C1 segment of cervical spinal cord (tissue), 14 donors: ENCODE data around the gene SIRT3.
A peak's percentile ranks its signal among the peaks of the same experiment; 100 is the strongest.

Source experiments
- DNase-seq, 14 donors: peaks; one replicate each; lab custom pipeline; 2025; lab: John Stamatoyannopoulos, UW

SIRT3 gene

GRCh38 chr11:215581-216037 lies 20.5 kb downstream of the SIRT3 start:
- no peak for DNase-seq

GRCh38 chr11:214083-214482 lies 22.1 kb downstream of the SIRT3 start:
- no peak for DNase-seq

GRCh38 chr11:213111-213510 lies 23.0 kb downstream of the SIRT3 start:
- DNase-seq: no peak

- DNase-seq: no peak
Measured at GRCh38 chr11:212150-213100, 23.7 kb downstream of the SIRT3 start.

- DNase-seq: no peak
Measured at GRCh38 chr11:211741-212140, 24.4 kb downstream of the SIRT3 start.

DNA sequence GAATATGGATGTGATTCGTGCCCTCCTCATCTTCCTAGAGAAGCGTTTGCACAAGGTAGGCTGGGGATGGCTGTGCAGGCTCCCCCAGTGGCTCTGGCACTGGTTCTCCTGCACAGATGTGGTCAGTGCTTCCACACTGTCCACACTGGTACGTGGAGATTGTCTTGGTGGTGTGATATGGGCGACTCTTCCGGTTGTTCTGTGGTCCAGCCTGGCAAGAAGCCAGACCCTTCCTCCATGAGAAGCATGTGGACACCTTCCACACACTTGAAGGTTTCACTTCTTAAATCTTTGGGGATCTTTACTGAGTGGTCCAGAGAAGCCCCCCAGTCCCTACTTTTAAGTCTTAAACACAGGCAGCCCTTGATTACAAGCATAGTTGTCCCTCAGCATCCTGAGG lies 24.8 kb downstream of the SIRT3 start:
- no peak for DNase-seq

DNA sequence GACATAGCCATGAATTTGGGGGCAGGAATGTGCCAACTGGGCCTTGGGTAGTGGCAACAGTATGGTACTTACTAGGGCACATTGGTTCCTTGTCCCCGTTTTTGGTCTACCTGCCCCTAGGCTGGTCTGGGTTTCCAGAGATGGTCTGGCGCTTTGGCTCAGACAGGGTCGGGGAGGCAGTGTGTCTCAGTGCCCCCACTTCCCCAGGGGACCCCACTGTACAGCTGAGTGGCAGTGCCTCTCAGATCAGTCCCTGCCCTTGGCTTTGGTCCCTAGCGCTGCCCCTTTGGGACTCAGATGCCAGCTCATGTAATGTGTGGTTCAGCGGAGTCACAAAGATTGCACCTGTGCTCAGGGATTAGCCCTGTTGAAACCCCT lies 25.4 kb downstream of the SIRT3 start:
- no peak for DNase-seq

DNA sequence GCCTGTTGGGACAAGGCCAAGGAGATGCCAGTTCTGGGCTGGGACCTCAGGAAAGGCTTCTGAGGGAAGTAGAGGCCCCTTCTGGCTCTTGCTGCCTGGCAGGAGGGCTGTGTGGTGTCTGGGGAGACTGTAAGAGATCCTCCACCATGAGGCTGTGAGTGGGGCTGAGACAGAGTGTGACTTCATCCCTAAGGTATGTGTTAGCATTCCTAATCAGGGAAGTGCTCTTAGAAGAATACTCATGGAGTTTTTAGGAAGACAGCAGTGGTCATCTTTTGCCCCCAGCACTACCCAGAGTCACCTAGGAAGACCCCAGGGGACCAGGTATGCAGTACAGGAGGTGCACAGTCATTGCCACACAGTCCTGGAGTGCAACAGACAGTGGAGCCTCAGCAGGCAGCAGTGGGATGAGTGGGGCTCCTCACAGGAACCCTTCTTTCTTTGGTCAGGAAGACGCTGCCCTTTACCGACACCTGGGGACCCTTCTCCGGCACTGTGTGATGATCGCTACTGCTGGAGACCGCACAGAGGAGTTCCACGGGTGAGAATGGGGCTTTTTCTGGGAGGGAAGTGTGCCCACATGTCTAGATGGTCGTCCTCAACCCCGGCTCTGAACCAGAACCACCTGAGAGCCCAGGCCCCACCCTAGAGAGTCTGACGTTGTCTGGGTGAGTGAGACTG lies 25.9 kb downstream of the SIRT3 start:
- no peak for DNase-seq

- DNase-seq: no peak
Measured at GRCh38 chr11:209275-210121, 26.6 kb downstream of the SIRT3 start.

DNA sequence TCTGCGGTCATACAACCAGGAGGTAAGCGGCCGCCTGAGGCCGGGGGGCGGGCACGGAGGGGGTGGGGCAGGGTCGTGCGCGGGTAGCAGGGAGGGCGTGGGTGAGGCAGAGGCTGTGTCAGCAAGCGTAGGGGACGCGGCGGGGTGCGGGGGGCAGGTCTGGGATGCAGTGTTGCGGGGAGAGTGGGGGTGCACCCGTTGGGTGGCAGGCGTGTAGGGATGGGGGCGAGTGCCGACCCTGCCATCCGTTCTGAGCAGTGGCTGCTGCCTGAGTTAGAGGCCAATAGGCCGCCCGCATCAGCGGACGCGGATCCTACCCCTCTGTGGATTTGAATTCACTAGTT lies 27.3 kb downstream of the SIRT3 start:
- DNase-seq: peak in 2 of 14 donors; percentile 72 to 75

DNA sequence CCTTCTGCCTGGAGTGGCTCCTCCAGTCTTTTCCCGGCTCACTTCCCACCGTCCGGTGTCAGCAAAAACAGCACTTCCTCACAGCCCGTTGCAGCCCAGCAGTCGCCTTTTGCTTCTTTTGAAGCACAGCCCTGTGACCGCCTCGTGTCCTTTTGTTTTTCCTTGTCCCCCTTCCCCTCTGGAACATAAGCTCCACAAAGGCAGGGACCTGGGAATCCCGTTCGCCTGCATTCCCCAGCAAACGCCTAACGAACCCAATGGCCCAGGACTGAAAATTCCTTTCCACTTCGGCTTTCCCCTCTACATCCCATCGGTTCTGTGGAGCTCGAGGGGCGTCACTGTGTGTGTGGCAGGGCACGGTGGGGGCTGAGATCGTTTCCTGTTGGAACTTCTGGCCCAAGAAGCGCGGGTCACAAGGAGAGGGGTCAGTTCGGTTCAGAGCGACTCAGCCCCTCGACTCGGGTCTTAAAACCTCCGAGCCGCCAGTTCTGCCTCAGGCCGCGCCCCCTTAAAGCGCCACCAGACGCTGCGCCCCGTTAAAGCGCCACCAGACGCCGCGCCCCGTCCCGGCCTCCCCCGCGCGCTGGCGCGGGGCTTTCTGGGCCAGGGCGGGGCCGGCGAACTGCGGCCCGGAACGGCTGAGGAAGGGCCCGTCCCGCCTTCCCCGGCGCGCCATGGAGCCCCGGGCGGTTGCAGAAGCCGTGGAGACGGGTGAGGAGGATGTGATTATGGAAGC lies 27.8 kb downstream of the SIRT3 start:
- peak in 13 of 14 donors; percentile 26 to 82 (median 58) for DNase-seq

- DNase-seq: peak in 1 of 14 donors; percentile 62
Measured at GRCh38 chr11:207863-208180, 28.3 kb downstream of the SIRT3 start.

GRCh38 chr11:207208-207862 lies 28.8 kb downstream of the SIRT3 start, which contains the start of the genes BET1L and RIC8A:
Gene BET1L (minus strand): TSS chr11:207399. CDS start chr11:207321, 78 bp downstream.
Gene RIC8A (plus strand): TSS chr11:207708. CDS start chr11:208855, 1,147 bp downstream.
- DNase-seq: peak; percentile 76 to 98 (median 94)

DNA sequence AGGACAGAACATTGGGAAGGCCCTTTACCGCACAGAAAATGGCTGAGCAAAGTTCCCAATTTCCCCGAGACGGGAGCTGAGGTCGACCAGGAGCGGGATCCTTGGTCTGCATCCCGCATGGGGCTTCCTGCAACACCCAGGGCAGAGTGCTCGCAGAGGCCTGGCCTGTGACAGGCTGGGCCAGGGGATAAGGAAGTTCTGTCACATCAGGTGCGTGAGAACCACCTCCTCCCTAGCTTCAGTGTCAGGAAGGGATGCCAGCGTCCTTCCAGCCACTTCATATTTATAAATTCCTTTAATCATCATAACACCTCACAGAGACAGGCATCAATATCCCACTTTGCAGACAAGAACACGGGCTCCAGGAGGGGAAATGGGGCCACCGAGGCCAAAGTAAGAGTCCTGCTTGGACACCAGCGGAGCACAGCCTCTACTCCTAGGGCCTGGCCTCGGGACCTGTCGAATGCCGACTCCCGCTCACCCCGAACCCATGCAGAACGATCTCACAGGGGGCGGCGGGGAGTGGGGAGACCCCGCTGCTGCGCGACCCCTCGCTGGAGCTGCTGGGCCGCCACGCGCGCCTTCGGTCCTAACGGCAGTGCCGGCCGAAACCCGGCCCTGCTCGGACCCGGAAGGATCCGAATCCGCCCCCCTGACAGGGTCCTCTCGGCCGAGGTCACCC lies 29.5 kb downstream of the SIRT3 start:
- DNase-seq: peak in 1 of 14 donors; percentile 58

DNA sequence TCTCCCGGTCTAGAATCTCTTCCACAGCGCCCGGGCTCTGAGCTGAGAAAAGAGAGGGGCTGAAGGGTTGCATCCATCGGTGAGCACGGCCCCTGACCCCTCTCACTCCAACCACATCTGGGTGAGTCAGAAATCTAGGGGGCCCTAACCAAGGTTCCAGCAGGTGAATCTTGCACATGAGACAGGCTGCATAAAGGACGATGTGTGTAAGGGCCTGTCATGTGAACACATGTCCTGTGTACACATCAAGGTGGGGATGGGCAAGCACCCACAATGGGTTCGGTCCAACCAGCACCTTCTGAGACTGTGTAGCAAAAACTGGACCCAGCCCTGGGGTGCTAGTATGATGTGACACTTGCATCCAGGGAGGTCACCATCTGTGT lies 30.1 kb downstream of the SIRT3 start:
- DNase-seq: no peak

DNA sequence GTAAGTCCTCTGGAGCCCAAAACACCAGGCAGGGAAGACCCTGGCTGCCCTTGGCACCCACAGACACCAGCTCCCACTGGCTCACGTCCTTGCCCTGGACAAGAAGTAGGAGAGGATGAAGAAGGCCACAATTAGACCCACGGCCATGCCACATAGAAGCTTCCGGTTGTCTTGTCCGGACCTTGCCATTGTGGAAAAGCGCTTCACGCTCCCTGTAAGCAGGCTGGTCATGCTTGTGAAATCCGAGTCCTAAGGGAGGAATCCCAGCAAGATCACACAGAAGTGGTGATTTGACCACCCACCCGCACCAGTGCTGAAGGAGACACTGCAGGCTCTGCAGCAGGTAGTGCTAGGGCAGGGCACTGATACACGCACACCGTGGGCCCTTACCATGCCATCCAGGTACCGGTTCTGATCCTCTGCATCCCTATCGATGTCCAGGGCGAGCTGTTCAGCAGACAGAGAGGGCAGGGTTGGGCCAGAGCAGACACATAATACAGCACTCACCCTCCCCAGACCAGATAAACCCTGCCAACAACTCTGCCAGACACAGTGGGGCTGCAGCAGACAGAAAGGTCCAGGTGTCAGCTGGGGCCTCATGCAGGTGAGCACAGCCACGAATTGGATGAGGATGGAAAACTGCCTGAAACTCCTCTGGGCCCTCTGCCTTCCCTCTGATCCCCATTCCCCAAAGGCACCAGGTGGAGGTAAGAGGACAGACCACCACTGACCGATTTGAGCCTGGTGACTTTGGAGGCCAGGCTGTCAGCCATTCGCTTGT lies 30.7 kb downstream of the SIRT3 start:
- DNase-seq: no peak

DNA sequence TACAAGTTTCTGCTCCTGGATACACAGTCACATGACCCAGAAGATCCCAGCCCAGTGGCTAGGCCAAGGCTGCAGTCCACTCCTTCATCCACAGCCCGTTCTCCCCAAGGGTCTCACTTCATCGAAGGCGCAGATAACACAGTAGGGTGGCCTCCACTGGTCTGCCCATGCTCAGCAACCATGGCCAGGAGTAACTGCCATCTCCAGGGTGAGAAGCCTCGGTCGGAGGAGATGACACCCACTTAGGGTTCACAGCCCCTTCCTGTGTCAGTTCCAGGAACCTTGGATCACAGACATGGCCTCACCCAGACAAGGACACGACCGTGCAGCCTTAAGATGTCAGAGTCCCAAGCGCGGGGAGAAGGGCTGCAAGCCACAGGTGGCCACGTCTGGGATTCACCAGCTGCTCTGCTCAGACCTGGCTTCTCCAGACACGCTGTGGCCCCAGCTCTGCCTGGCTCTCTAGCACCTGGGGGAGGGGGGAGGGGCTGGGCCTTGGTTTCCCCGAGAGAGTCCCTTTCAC lies 31.5 kb downstream of the SIRT3 start:
- DNase-seq: no peak

- no peak for DNase-seq
Measured at GRCh38 chr11:203945-204586, 32.1 kb downstream of the SIRT3 start.
